Measurements from ENCODE around the gene FGF14.

DNA sequence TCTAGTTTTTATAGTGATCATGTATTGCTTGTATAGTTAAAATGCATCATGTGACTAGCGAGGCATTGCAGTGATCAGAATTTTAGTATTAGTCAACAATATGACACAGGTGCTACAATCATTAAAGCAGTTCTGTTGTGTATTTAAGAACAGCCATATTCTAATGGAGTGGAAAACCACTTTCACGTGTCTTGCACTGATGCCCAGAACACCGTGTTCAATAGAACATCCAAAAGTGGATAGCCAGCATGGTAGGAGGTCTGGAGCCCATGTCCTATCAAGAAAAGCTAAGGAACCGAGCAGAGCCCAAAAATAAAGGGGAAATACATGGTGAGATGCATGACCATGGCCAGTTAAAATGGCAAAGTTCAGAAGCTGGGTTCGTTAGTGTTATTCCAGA lies 55.1 kb downstream of the FGF14 start:
- TF ChIP-seq, protein P1, sequence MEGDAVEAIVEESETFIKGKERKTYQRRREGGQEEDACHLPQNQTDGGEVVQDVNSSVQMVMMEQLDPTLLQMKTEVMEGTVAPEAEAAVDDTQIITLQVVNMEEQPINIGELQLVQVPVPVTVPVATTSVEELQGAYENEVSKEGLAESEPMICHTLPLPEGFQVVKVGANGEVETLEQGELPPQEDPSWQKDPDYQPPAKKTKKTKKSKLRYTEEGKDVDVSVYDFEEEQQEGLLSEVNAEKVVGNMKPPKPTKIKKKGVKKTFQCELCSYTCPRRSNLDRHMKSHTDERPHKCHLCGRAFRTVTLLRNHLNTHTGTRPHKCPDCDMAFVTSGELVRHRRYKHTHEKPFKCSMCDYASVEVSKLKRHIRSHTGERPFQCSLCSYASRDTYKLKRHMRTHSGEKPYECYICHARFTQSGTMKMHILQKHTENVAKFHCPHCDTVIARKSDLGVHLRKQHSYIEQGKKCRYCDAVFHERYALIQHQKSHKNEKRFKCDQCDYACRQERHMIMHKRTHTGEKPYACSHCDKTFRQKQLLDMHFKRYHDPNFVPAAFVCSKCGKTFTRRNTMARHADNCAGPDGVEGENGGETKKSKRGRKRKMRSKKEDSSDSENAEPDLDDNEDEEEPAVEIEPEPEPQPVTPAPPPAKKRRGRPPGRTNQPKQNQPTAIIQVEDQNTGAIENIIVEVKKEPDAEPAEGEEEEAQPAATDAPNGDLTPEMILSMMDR (IDR thresholded peaks at IDR 0.05) = no peak
- no peak for TF ChIP-seq EP300 (IDR thresholded peaks at IDR 0.05; ENCODE audit: borderline replicate concordance in 1 of 2, low read depth in 1 of 2, low read length in 1 of 2)
- no peak for TF ChIP-seq CHD2 (IDR thresholded peaks at IDR 0.05; ENCODE audit: low read length, partially characterized antibody)
- TF ChIP-seq POLR2AphosphoS5 (IDR thresholded peaks at IDR 0.05; ENCODE audit: low read depth, low read length) = no peak
- TF ChIP-seq RFX5 (IDR thresholded peaks at IDR 0.05; ENCODE audit: low read length) = no peak
- no peak for TF ChIP-seq SIN3A (IDR thresholded peaks at IDR 0.05; ENCODE audit: borderline replicate concordance, low read depth, low read length)
- TF ChIP-seq RXRA (IDR thresholded peaks at IDR 0.05; ENCODE audit: borderline replicate concordance, low read depth) = no peak

Measured in SK-N-SH (cell line).